ENCODE measurements around the gene RAB10. TPM values are rescaled to one million over a fixed set of nuclear protein-coding genes. Genes with fewer than 3 reads are reported as not detected.

The RAB10 gene
- total RNA-seq, 3 donors from 2014 or later, result 82.6 to 101 (median 100) TPM

DNA sequence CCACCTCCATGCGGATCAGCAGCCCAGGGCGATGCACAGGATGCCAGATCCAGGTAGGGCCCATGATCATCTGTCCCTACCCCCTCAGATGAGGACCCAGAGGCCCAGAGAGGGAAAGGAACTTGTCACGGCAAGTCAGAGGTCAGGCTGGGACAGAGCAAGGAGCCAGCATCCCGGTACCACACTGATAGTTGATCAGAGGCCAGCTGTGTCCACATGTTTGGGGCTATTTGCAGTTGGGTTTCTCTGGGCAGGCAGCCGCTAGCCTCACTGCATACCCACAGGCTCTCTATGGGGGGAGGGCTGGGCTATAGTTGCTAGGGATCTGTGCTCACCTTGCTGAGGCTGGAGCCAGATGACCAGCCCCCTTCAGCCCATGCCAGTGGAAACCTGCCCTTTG is 148.6 kb downstream of the RAB10 start:
- no peak for TF ChIP-seq POLR2AphosphoS5 (IDR thresholded peaks at IDR 0.05)
- TF ChIP-seq, protein P1, sequence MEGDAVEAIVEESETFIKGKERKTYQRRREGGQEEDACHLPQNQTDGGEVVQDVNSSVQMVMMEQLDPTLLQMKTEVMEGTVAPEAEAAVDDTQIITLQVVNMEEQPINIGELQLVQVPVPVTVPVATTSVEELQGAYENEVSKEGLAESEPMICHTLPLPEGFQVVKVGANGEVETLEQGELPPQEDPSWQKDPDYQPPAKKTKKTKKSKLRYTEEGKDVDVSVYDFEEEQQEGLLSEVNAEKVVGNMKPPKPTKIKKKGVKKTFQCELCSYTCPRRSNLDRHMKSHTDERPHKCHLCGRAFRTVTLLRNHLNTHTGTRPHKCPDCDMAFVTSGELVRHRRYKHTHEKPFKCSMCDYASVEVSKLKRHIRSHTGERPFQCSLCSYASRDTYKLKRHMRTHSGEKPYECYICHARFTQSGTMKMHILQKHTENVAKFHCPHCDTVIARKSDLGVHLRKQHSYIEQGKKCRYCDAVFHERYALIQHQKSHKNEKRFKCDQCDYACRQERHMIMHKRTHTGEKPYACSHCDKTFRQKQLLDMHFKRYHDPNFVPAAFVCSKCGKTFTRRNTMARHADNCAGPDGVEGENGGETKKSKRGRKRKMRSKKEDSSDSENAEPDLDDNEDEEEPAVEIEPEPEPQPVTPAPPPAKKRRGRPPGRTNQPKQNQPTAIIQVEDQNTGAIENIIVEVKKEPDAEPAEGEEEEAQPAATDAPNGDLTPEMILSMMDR (IDR thresholded peaks at IDR 0.05), result no peak
- TF ChIP-seq POLR2A (IDR thresholded peaks at IDR 0.05), result no peak
- no peaks in the 10 kb centered on the region for H3K9me3 ChIP-seq
- H3K4me3 ChIP-seq, result no peak overlapping the region
- peak overlapping the region in 1 of 2 donors; percentile 3 for H3K27ac ChIP-seq
- intact Hi-C loops (cut with DNase I; ENCODE audit: low total_unique reads), result no loop called here
- H3K27me3 ChIP-seq, result peaks cover 0 to 3% of the 10 kb centered on the region in 2 donors
- no peak for DNase-seq (ENCODE audit: low spot score in 2 of 2)
- H3K4me1 ChIP-seq, result peaks cover 0 to 3% of the 10 kb centered on the region in 2 donors
- no peaks in the 10 kb centered on the region for H3K36me3 ChIP-seq

DNA sequence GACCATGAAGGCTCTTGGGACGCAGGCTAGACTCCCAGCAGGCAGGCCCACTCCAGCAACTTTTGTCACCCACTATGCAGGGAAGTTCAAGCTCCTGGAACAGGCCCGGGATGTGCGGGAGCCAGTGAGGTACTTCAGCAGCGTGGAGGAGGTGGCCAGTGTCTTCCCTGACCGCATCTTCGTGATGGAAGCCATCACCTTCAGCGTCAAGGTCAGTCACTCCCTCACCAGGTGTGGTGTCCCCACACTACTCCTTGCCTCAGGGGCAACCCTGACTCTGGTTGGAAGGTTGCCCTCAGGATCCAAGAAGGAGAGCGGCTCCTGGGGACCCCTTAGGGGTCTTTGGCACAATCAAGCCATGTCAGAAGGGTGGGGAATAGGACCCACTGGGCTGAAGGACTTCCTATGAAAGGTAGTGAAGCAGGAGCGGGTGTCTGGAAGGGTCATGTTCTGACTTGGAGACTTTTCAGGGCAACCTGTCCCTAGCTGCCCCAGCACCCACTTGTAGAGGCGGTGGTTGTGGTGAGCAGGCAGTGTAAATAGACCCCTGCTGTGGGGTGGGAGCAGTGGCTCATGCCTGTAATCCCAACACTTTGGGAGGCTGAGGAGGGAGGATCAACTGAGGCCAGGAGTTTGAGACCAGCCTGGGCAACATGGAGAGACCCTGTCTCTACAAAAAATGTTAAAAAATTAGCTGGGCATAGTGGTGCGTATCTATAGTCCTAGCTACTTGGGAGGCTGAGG is 149.2 kb downstream of the RAB10 start:
- intact Hi-C loops (cut with DNase I; ENCODE audit: low total_unique reads), result no loop called here
- no peak for DNase-seq (ENCODE audit: low spot score in 2 of 2)

DNA sequence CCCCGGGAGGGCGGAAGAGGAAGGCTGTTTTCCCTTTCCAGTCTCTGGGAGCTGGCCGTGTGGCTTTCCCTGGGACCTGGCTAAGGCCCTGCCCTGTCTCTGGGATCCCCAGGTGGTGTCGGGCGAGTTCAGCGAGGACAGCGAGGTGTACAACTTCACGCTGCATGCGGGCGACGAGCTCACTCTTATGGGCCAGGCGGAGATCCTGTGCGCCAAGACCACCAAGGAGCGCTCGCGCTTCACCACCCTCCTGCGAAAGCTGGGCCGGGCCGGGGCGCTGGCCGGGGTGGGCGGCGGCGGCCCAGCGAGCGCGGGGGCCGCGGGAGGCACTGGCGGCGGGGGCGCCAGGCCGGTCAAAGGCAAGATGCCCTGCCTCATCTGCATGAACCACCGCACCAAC is 150.2 kb downstream of the RAB10 start:
- Histone ChIP-seq H3K4me1 (peaks cover 0 to 3% of the 10 kb centered on the region in 2 donors), H3K9me3 (no peaks in the 10 kb centered on the region), H3K27me3 (peaks cover 0 to 3% of the 10 kb centered on the region in 2 donors), H3K4me3 (peak overlapping the region; percentile 55 to 69 (median 61)), H3K36me3 (no peaks in the 10 kb centered on the region), H3K27ac (peak overlapping the region in 1 of 2 donors; percentile 23)
- intact Hi-C loops (cut with DNase I; ENCODE audit: low total_unique reads), result no loop called here
- DNase-seq (ENCODE audit: low spot score in 2 of 2), result no peak
- TF ChIP-seq POLR2A (IDR thresholded peaks at IDR 0.05) (no peak), POLR2AphosphoS5 (IDR thresholded peaks at IDR 0.05) (no peak)
- TF ChIP-seq, protein P1 (IDR thresholded peaks at IDR 0.05), result no peak

More for the DNA sequence above, 149.2 kb downstream of the RAB10 start:
- TF ChIP-seq, protein P1 (IDR thresholded peaks at IDR 0.05), result no peak
- TF ChIP-seq POLR2AphosphoS5 (IDR thresholded peaks at IDR 0.05) (no peak), POLR2A (IDR thresholded peaks at IDR 0.05) (no peak)
- H3K27ac ChIP-seq, result peak overlapping the region in 1 of 2 donors; percentile 3
- H3K9me3 ChIP-seq, result no peaks in the 10 kb centered on the region
- no peak overlapping the region for H3K4me3 ChIP-seq
- H3K27me3 ChIP-seq, result peaks cover 0 to 3% of the 10 kb centered on the region in 2 donors
- no peaks in the 10 kb centered on the region for H3K36me3 ChIP-seq
- peaks cover 0 to 3% of the 10 kb centered on the region in 2 donors for H3K4me1 ChIP-seq

DNA sequence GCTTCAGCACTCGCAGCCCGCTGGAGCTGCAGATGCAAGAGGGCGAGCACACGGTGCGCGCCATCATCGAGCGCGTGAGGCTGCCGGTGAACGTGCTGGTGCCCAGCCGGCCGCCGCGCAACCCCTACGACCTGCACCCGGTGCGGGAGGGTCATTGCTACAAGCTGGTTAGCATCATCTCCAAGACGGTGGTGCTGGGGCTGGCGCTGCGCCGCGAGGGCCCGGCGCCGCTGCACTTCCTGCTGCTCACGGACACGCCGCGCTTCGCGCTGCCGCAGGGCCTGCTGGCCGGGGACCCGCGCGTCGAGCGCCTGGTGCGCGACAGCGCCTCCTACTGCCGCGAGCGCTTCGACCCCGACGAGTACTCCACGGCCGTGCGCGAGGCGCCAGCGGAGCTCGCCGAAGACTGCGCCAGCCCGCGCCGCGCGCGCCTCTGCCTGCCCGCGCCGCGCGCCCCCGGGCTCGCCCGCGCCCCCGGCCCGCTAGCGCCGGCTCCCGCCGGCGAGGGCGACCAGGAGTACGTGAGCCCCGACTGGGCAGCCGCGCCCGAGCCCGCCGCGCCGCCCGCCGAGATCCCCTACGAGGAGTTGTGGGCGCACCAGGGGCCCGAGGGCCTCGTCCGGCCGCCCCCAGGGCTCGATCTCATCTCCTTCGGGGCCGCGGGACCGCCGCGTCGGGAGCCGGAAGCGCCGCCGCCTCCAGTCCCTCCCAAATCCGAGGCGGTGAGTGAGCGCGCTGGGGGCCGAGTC is 150.8 kb downstream of the RAB10 start:
- H3K4me1 ChIP-seq, result peaks cover 0 to 3% of the 10 kb centered on the region in 2 donors
- H3K27ac ChIP-seq, result peak overlapping the region; percentile 52 to 72
- no peaks in the 10 kb centered on the region for H3K36me3 ChIP-seq
- no peaks in the 10 kb centered on the region for H3K27me3 ChIP-seq
- no peaks in the 10 kb centered on the region for H3K9me3 ChIP-seq
- H3K4me3 ChIP-seq, result peak overlapping the region; percentile 55 to 69 (median 61)
- no peak for DNase-seq (ENCODE audit: low spot score in 2 of 2)
- intact Hi-C loops (cut with DNase I; ENCODE audit: low total_unique reads), result no loop called here
- TF ChIP-seq POLR2A (IDR thresholded peaks at IDR 0.05) (no peak), POLR2AphosphoS5 (IDR thresholded peaks at IDR 0.05) (peak in 1 of 3 donors; percentile 12)
- TF ChIP-seq, protein P1 (IDR thresholded peaks at IDR 0.05), result peak in 1 of 3 donors; percentile 54
